Fibroblast of lung (primary cell): ENCODE data around the gene CPA4. TPM values are rescaled to one million over a fixed set of nuclear protein-coding genes. Genes with fewer than 3 reads are reported as not detected.

ENCODE experiments used
- DNase-seq, 2 donors: peaks; one replicate each; pipeline versions ENCODE4 v3.0.0 to v3.0.0-alpha.2; 2010; ENCODE audit warnings: low read depth in 2 of 2
- H2AFZ ChIP-seq: 2 replicates; pipeline ENCODE4 v1.5.1; 2012; ENCODE audit warnings: low read length, control low read depth, inconsistent platforms
- H3K27ac ChIP-seq: 2 replicates; pipeline ENCODE4 v1.5.1; 2011; ENCODE audit warnings: low read length, control low read depth; ENCODE audit not compliant: insufficient read depth
- H3K27me3 ChIP-seq: 2 replicates; pipeline ENCODE4 v1.5.1; 2011; ENCODE audit warnings: mild to moderate bottlenecking, low read length; ENCODE audit not compliant: control insufficient read depth, insufficient read depth
- H3K36me3 ChIP-seq: 2 replicates; pipeline ENCODE4 v1.5.1; 2011; ENCODE audit warnings: low read length; ENCODE audit not compliant: control insufficient read depth, insufficient read depth
- H3K4me1 ChIP-seq: 2 replicates; pipeline ENCODE4 v1.5.1; 2011; ENCODE audit warnings: low read length; ENCODE audit not compliant: control insufficient read depth, insufficient read depth; ENCODE audit errors: extremely low read depth
- H3K4me2 ChIP-seq: 2 replicates; pipeline ENCODE4 v1.5.1; 2011; ENCODE audit warnings: low read length, control low read depth; ENCODE audit not compliant: insufficient read depth; ENCODE audit errors: extremely low read depth
- H3K4me3 ChIP-seq, 4 experiments: fragments of 200-600 bp in 1 of 4; sonication (generic) in 1 of 4; replicated peaks in 1 of 4; 2 replicates each; pipeline ENCODE4 v1.5.1; 2011 to 2016; ENCODE audit warnings: low read length in 4 of 4, low read depth in 3 of 4, mild to moderate bottlenecking in 3 of 4, control low read depth in 2 of 4, inconsistent platforms in 1 of 4, mixed read lengths in 1 of 4; ENCODE audit not compliant: insufficient read depth in 1 of 4; ENCODE audit errors: control extremely low read depth in 1 of 4
- H3K79me2 ChIP-seq: 2 replicates; pipeline ENCODE4 v1.5.1; 2012; ENCODE audit warnings: mild to moderate bottlenecking, low read length, inconsistent platforms; ENCODE audit not compliant: control insufficient read depth, insufficient read depth
- H3K9ac ChIP-seq: 2 replicates; pipeline ENCODE4 v1.5.1; 2011; ENCODE audit warnings: mild to moderate bottlenecking, low read length, control low read depth; ENCODE audit not compliant: insufficient read depth
- H3K9me3 ChIP-seq: 2 replicates; pipeline ENCODE4 v1.5.1; 2012; ENCODE audit warnings: low read depth, low read length; ENCODE audit not compliant: control insufficient read depth, insufficient read depth
- H4K20me1 ChIP-seq: 2 replicates; pipeline ENCODE4 v1.5.1; 2011; ENCODE audit warnings: low read length; ENCODE audit not compliant: control insufficient read depth, insufficient read depth; ENCODE audit errors: extremely low read depth
- EZH2 ChIP-seq: IDR thresholded peaks from 2 replicates; pipeline ENCODE4 v1.5.1; 2012; ENCODE audit warnings: low read length, control low read depth, mild to moderate bottlenecking; ENCODE audit errors: missing control alignments
- polyA plus RNA-seq, 2 donors: library from polyadenylated mRNA; depleted of rRNA in 1 of 2; stranded (reverse) in 1 of 2; unstranded in 1 of 2; fragments of >200 nt; gene quantifications; 2 replicates each; pipeline ENCODE4 v1.2.1, GENCODE V29; 2011 to 2012; ENCODE audit warnings: missing spikeins in 1 of 2
- total RNA-seq: library from RNA; depleted of rRNA; stranded (reverse); fragments of >200 nt; gene quantifications from 2 replicates; pipeline ENCODE4 v1.2.1, GENCODE V29; 2014
- TF ChIP-seq, protein P1 (sequence below), 2 donors: IDR thresholded peaks in 1 of 2; conservative IDR thresholded peaks in 1 of 2; 1 replicate in 1 of 2; 2 replicates in 1 of 2; pipeline ENCODE4 v1.5.1; 2011 to 2012; ENCODE audit warnings: low read length in 2 of 2, control low read depth in 1 of 2, inconsistent platforms in 1 of 2, low read depth in 1 of 2, mild to moderate bottlenecking in 1 of 2

The CPA4 gene
- total and polyA plus RNA-seq, 2 donors (not counting 1 experiment from before 2014, with no cell fraction given): 6.4 to 48.3 TPM

DNA sequence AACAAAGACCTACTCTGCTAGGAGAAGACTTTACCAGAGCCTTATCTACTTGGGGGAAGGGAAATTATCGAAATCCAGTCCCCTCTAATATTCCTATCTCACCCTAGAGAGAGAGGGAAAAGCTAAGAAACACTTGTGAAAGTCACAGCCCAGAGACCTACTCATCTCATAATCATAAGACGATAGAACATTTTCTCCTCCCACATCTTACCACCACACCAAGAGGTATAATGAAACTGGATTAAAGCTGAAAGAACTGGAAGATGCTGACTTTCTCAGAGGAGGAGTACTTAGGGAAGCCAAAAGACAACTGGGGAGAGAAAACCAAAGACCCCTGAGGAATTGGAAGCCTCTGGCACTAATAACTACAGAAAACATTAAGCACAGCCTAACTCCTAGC, 40.9 kb downstream of the CPA4 start:
- no peak for DNase-seq
- no peaks in the 10 kb centered on the region for H3K36me3 ChIP-seq
- no peaks in the 10 kb centered on the region for H3K9me3 ChIP-seq
- TF ChIP-seq EZH2: no peak
- TF ChIP-seq, protein P1, sequence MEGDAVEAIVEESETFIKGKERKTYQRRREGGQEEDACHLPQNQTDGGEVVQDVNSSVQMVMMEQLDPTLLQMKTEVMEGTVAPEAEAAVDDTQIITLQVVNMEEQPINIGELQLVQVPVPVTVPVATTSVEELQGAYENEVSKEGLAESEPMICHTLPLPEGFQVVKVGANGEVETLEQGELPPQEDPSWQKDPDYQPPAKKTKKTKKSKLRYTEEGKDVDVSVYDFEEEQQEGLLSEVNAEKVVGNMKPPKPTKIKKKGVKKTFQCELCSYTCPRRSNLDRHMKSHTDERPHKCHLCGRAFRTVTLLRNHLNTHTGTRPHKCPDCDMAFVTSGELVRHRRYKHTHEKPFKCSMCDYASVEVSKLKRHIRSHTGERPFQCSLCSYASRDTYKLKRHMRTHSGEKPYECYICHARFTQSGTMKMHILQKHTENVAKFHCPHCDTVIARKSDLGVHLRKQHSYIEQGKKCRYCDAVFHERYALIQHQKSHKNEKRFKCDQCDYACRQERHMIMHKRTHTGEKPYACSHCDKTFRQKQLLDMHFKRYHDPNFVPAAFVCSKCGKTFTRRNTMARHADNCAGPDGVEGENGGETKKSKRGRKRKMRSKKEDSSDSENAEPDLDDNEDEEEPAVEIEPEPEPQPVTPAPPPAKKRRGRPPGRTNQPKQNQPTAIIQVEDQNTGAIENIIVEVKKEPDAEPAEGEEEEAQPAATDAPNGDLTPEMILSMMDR (conservative IDR thresholded peaks at IDR 0.05 in 1 of 2, IDR thresholded peaks at IDR 0.05 in 1 of 2; ENCODE audit: low read depth in 1 of 2, low read length in 2 of 2): no peak
- no peaks in the 10 kb centered on the region for H3K4me1 ChIP-seq
- no peak overlapping the region for H3K27ac ChIP-seq
- H4K20me1 ChIP-seq: no peaks in the 10 kb centered on the region
- no peaks in the 10 kb centered on the region for H3K79me2 ChIP-seq
- H3K4me2 ChIP-seq: no peak overlapping the region
- H3K9ac ChIP-seq: no peak overlapping the region
- no peak overlapping the region for H3K4me3 ChIP-seq
- H2AFZ ChIP-seq: no peak overlapping the region
- no peaks in the 10 kb centered on the region for H3K27me3 ChIP-seq

- no peaks in the 10 kb centered on the region for H3K9me3 ChIP-seq
- H3K4me3 ChIP-seq: no peak overlapping the region
- peak overlapping the region; percentile 39 for H2AFZ ChIP-seq
- H4K20me1 ChIP-seq: no peaks in the 10 kb centered on the region
- H3K36me3 ChIP-seq: no peaks in the 10 kb centered on the region
- DNase-seq: peak in 1 of 2 donors; percentile 32
- H3K27me3 ChIP-seq: no peaks in the 10 kb centered on the region
- H3K79me2 ChIP-seq: no peaks in the 10 kb centered on the region
- H3K27ac ChIP-seq: no peak overlapping the region
- peak overlapping the region; percentile 23 for H3K4me2 ChIP-seq
- no peak overlapping the region for H3K9ac ChIP-seq
- H3K4me1 ChIP-seq: no peaks in the 10 kb centered on the region
- TF ChIP-seq, protein P1 (conservative IDR thresholded peaks at IDR 0.05 in 1 of 2, IDR thresholded peaks at IDR 0.05 in 1 of 2; ENCODE audit: low read depth in 1 of 2, low read length in 2 of 2): no peak
- TF ChIP-seq EZH2: no peak
Measured at GRCh38 chr7:130334274-130334673, 41.3 kb downstream of the CPA4 start.

GRCh38 chr7:130337410-130337971, 44.5 kb downstream of the CPA4 start:
- no peak overlapping the region for H2AFZ ChIP-seq
- no peak overlapping the region for H3K4me2 ChIP-seq
- no peak overlapping the region for H3K9ac ChIP-seq
- no peaks in the 10 kb centered on the region for H3K79me2 ChIP-seq
- no peak overlapping the region for H3K27ac ChIP-seq
- DNase-seq: no peak
- H4K20me1 ChIP-seq: no peaks in the 10 kb centered on the region
- H3K9me3 ChIP-seq: no peaks in the 10 kb centered on the region
- H3K36me3 ChIP-seq: no peaks in the 10 kb centered on the region
- no peaks in the 10 kb centered on the region for H3K4me1 ChIP-seq
- no peaks in the 10 kb centered on the region for H3K27me3 ChIP-seq
- H3K4me3 ChIP-seq: no peak overlapping the region
- TF ChIP-seq EZH2: no peak
- TF ChIP-seq, protein P1 (conservative IDR thresholded peaks at IDR 0.05 in 1 of 2, IDR thresholded peaks at IDR 0.05 in 1 of 2; ENCODE audit: low read depth in 1 of 2, low read length in 2 of 2): no peak
